GM21528 (cell line): ENCODE results near the gene CDK18.
"Not testable (repeated sequence)": the region's sequence is repeated elsewhere in the genome, so short reads cannot be mapped to it uniquely, and the experiment has no call there.

ENCODE experiments used
- ATAC-seq: cut with Tn5 transposase; IDR thresholded peaks from one replicate; pipeline ENCODE4 v1.9.1; 2021; ENCODE audit warnings: mild to moderate bottlenecking, moderate library complexity; ENCODE audit not compliant: unreplicated experiment, low FRiP score

Gene CDK18

GRCh38 chr1:205504311-205505075 lies at the start of gene CDK18:
TSS of gene CDK18 (plus strand) at chr1:205504669. CDS start at chr1:205523168, 18,499 bp downstream.
- ATAC-seq = no peak

GRCh38 chr1:205454903-205455335 lies 49.5 kb upstream of the CDK18 start:
- no peak for ATAC-seq

DNA sequence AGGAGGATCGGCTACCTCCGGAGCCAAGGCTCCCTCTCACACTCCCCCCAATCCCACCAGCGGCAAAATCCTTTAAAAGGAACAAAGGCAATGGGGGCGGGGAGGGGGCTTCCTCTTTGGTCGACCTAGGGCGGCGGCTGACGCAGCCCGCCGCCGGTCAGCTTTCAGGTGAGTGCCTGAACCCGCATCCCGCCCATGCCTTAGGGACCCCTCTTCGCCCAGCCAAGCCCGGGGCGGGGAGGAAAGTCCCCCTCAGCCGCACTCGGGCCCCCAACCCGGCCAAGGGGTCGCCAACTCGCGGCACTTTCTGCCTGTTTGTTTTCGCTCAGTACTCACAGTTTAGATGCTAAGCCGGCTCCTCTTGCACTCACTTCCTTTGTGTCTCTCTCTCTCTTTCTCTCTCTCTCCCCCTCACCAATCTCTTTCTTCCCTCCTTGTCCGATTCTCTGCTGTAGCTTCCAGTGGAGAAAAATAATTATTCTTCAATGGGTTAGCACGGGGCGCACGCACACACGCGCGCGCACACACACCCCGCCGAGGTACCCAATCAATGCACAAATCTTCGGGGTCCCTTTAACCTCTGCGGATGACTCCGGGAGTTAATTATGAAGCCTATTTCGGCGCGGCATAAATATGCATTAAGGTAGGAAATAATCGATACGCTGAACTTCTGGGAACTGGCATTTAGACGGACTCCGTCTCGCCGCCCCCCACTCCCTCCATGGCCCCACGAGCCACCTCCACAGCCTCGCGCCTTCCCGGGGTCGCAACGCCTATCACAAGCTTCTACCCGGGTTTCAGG lies 48.7 kb upstream of the CDK18 start, which contains the start of gene BLACAT1:
BLACAT1 (minus strand) TSS at position 465 of the 802 bp plus-strand sequence.
- no peak for ATAC-seq

DNA sequence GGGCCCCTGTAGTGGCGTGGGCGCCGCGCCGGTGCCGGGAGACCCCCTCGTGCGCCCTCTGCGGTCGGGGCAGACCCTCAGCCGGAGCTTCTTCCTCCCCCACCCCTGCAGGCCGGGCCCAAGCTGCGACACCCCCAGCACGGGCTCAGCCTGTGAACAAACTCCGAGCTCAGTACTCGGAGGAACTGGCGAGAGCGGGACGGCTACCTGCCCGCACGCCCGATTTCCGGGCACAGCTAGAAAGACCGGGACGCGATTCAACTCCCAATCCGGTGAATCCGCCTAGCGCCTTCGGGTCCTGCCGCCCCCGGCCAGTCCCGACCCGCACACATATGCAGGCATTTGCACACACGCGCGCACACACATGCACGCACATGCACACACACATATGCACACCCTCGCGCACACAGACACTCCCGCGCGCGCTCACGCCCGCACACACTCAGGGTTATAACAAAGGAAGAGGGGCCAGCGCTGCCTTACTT lies 48.0 kb upstream of the CDK18 start:
- ATAC-seq = no peak

GRCh38 chr1:205456868-205457745 lies 47.4 kb upstream of the CDK18 start:
- no peak for ATAC-seq

DNA sequence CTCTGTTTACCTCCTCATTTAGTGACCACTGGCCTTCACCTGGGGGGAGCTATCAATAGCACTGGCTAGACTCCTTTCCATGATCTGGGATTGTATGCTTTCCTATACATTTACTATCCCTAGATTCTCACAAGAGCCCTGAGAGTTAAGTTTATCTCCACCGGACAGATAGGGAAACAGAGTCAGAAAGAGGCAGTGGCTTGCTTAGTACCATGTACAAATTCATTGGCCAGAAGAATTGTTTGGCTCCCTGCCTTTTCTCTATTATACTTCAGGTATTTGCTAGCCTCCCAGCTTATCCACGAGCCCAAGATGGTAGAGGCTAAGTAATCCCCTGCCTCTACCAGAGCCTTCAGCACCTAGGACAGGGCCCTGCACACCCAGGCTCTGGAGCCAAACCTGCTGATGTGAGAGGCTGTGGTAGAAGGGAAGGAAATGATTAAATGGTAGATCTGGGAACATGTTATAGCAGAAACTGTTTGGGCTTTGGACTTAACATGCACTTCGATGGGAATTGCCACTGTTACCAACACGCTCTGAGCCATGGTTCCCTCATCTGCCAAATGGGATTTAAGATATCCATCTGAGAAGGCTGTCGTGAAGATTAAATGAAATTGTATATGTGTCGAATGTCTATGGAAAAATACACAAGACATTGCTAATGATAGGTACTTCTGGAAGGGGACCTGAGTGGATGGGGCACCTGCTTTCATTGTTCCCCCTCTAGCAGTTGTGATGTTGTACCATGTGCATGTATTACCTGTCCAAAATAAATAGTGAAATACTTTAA lies 45.5 kb upstream of the CDK18 start:
- ATAC-seq = no peak

GRCh38 chr1:205465392-205465791 lies 39.1 kb upstream of the CDK18 start:
- no peak for ATAC-seq

GRCh38 chr1:205466595-205467220 lies 37.8 kb upstream of the CDK18 start:
- no peak for ATAC-seq

DNA sequence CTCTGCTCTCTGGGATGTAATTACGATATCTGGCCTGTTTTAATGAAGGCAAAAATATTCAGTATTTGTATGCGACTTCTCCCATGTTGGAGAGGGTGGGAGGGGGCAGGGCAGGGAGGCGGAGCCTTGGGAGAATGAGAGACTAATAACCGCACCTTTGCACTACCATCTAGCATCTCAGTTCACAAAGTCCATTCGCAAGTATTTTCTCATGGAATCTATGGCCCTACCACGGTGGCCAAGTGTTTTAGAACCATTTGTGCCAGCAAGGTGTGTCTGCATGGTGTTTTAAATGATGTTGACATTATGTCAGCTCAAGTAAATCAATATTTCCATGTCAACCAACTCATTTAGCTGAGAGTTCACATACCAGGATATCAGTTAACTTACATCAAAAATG lies 34.3 kb upstream of the CDK18 start:
- no peak for ATAC-seq

- ATAC-seq = no peak
Observed at GRCh38 chr1:205472737-205473441, 31.6 kb upstream of the CDK18 start.

- no peak for ATAC-seq
Observed at GRCh38 chr1:205473475-205473874, 31.0 kb upstream of the CDK18 start.

DNA sequence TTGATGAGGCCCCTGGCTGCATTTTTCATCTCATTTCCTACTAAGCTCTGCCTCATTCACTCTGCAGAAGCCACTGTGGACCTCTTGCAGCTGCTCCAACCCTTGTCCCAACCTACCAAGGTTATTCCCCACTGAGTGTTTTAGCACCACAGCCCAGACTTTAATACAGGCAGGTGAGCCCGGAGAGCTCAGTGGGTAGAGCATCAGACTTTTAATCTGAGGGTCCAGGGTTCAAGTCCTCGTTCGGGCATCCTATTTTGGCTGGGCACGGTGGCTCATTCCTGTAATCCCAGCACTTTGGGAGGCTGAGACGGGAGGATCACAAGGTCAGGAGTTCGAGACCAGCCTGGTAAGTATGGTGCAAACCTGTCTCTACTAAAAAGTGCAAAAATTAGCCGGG lies 30.5 kb upstream of the CDK18 start:
- ATAC-seq = no peak

DNA sequence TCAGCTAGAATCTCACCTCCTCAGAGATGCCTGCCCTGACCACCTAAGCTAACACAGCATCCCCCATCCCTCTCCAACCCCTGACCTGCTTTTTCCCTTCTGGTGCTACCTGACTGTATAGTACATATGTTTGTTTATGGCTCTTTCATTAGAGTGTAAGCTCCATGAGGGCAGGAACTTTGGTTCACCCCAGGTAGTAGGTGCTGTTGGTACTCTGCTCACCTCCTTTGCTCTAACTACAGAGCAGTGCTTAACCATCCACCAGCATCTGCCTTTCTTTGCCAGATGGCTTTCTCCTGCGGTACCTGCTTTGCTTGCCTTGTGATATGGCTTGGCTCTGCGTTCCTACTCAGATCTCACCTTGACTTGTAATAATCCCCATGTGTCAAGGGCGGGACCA lies 29.9 kb upstream of the CDK18 start:
- ATAC-seq = no peak

- ATAC-seq = no peak
Observed at GRCh38 chr1:205475855-205476254, 28.6 kb upstream of the CDK18 start.

- ATAC-seq = no peak
Observed at GRCh38 chr1:205476648-205477047, 27.8 kb upstream of the CDK18 start.

GRCh38 chr1:205477121-205477758 lies 27.2 kb upstream of the CDK18 start:
- ATAC-seq = no peak

- ATAC-seq = no peak
Observed at GRCh38 chr1:205477759-205478247, 26.7 kb upstream of the CDK18 start.

GRCh38 chr1:205478985-205479384 lies 25.5 kb upstream of the CDK18 start:
- ATAC-seq = not testable (repeated sequence)
